Esophagus (tissue), 2 donors: Measurements from ENCODE around the gene PIGU. TPM values are rescaled to one million over a fixed set of nuclear protein-coding genes. Genes with fewer than 3 reads are reported as not detected.

ENCODE experiments used
- H3K27ac ChIP-seq, 2 donors: one replicate each; pipeline ENCODE4 v1.5.1; 2013; ENCODE audit warnings: low read depth in 2 of 2, mild to moderate bottlenecking in 2 of 2, inconsistent platforms in 1 of 2, low read length in 1 of 2, moderate library complexity in 1 of 2
- H3K27me3 ChIP-seq, 2 donors: one replicate each; pipeline ENCODE4 v1.6.1; 2013; ENCODE audit warnings: low read length in 2 of 2, control low read depth in 1 of 2, mild to moderate bottlenecking in 1 of 2; ENCODE audit not compliant: insufficient read depth in 2 of 2, control insufficient read depth in 1 of 2
- H3K36me3 ChIP-seq, 2 donors: one replicate each; pipeline ENCODE4 v1.6.1; 2013; ENCODE audit warnings: low read length in 1 of 2; ENCODE audit not compliant: control insufficient read depth in 2 of 2, insufficient read depth in 2 of 2
- H3K4me1 ChIP-seq, 2 donors: one replicate each; pipeline ENCODE4 v1.6.1; 2013; ENCODE audit warnings: low read length in 1 of 2; ENCODE audit not compliant: control insufficient read depth in 2 of 2, insufficient read depth in 2 of 2
- H3K4me3 ChIP-seq, 2 donors: one replicate each; pipeline ENCODE4 v1.5.1; 2013; ENCODE audit warnings: low read length in 2 of 2, mild to moderate bottlenecking in 2 of 2, low read depth in 1 of 2, moderate library complexity in 1 of 2
- H3K9me3 ChIP-seq, 2 donors: one replicate each; pipeline ENCODE4 v1.6.1; 2013; ENCODE audit warnings: mild to moderate bottlenecking in 2 of 2, low read depth in 1 of 2, low read length in 1 of 2, moderate library complexity in 1 of 2; ENCODE audit not compliant: control insufficient read depth in 2 of 2, insufficient read depth in 1 of 2
- WGBS, 2 donors: extraction: QIAGEN DNeasy Blood & Tissue Kit; methylation state at CpG; one replicate each; pipeline ENCODE4 v1.1.7; 2013; 5-methylcytosine and 5-hydroxymethylcytosine counted together
- polyA plus RNA-seq, 2 donors: library from polyadenylated mRNA; stranded (reverse); fragments of 200-250 nt; gene quantifications; one replicate each; pipeline ENCODE4 v1.2.3, GENCODE V29; 2013
- donor health status: healthy with polysubstance abuse.
- donor health status: Bipolar disorder and iron deficiency.

The PIGU gene
- polyA plus RNA-seq, 2 donors, result 14.2 to 22.5 TPM

GRCh38 chr20:34534391-34535165 is 142.3 kb downstream of the PIGU start:
- peaks cover 36 to 56% of the 10 kb centered on the region in 2 donors for H3K36me3 ChIP-seq
- H3K27me3 ChIP-seq, result no peaks in the 10 kb centered on the region
- H3K4me1 ChIP-seq, result no peaks in the 10 kb centered on the region
- no peaks in the 10 kb centered on the region for H3K9me3 ChIP-seq
- 92 to 93% methylated on average over 15 of the region's 15 CpGs for WGBS, 2 donors
- no peak overlapping the region for H3K4me3 ChIP-seq
- no peak overlapping the region for H3K27ac ChIP-seq

- Histone ChIP-seq H3K27ac (no peak overlapping the region), H3K27me3 (no peaks in the 10 kb centered on the region), H3K36me3 (peaks cover 36 to 60% of the 10 kb centered on the region in 2 donors), H3K4me3 (no peak overlapping the region), H3K9me3 (no peaks in the 10 kb centered on the region), H3K4me1 (peaks cover 0 to 2% of the 10 kb centered on the region in 2 donors)
- 93 to 95% methylated on average over 7 of the region's 7 CpGs for whole genome bisulfite sequencing, 2 donors
Measured at GRCh38 chr20:34532756-34533155, 144.1 kb downstream of the PIGU start.

GRCh38 chr20:34532320-34532719 is 144.6 kb downstream of the PIGU start:
- Histone ChIP-seq H3K27me3 (no peaks in the 10 kb centered on the region), H3K9me3 (no peaks in the 10 kb centered on the region), H3K36me3 (peaks cover 36 to 56% of the 10 kb centered on the region in 2 donors), H3K4me1 (peaks cover 0 to 2% of the 10 kb centered on the region in 2 donors), H3K27ac (no peak overlapping the region), H3K4me3 (no peak overlapping the region)
- WGBS, 2 donors, result 81 to 82% methylated on average over 8 of the region's 8 CpGs

GRCh38 chr20:34531608-34532265 is 145.2 kb downstream of the PIGU start:
- Histone ChIP-seq H3K36me3 (peaks cover 36 to 53% of the 10 kb centered on the region in 2 donors), H3K4me1 (peaks cover 2 to 3% of the 10 kb centered on the region in 2 donors), H3K4me3 (no peak overlapping the region), H3K27me3 (no peaks in the 10 kb centered on the region), H3K9me3 (no peaks in the 10 kb centered on the region), H3K27ac (no peak overlapping the region)
- WGBS, 2 donors, result 90 to 91% methylated on average over 8 of the region's 8 CpGs

- WGBS, 2 donors, result 78 to 81% methylated on average over 5 of the region's 5 CpGs
- Histone ChIP-seq H3K4me3 (no peak overlapping the region), H3K36me3 (peaks cover 25 to 41% of the 10 kb centered on the region in 2 donors), H3K27ac (no peak overlapping the region), H3K27me3 (no peaks in the 10 kb centered on the region), H3K9me3 (no peaks in the 10 kb centered on the region), H3K4me1 (peaks cover 4 to 6% of the 10 kb centered on the region in 2 donors)
Measured at GRCh38 chr20:34530342-34530741, 146.6 kb downstream of the PIGU start.

- peaks cover 19 to 35% of the 10 kb centered on the region in 2 donors for H3K36me3 ChIP-seq
- WGBS, 2 donors, result 84 to 85% methylated on average over 3 of the region's 3 CpGs
- H3K27me3 ChIP-seq, result no peaks in the 10 kb centered on the region
- H3K27ac ChIP-seq, result no peak overlapping the region
- H3K4me3 ChIP-seq, result no peak overlapping the region
- no peaks in the 10 kb centered on the region for H3K9me3 ChIP-seq
- H3K4me1 ChIP-seq, result peaks cover 4 to 7% of the 10 kb centered on the region in 2 donors
Measured at GRCh38 chr20:34529742-34530141, 147.2 kb downstream of the PIGU start.

- Histone ChIP-seq H3K4me3 (no peak overlapping the region), H3K4me1 (peaks cover 4 to 9% of the 10 kb centered on the region in 2 donors), H3K27ac (peak overlapping the region in 1 of 2 donors; percentile 26), H3K27me3 (no peaks in the 10 kb centered on the region), H3K9me3 (no peaks in the 10 kb centered on the region), H3K36me3 (peaks cover 13 to 28% of the 10 kb centered on the region in 2 donors)
- 51 to 59% methylated on average over 5 of the region's 5 CpGs for WGBS, 2 donors
Measured at GRCh38 chr20:34528921-34529297, 148.0 kb downstream of the PIGU start.

- Histone ChIP-seq H3K9me3 (no peaks in the 10 kb centered on the region), H3K27ac (peak overlapping the region; percentile 74 to 83), H3K4me3 (no peak overlapping the region), H3K27me3 (no peaks in the 10 kb centered on the region), H3K36me3 (peaks cover 6 to 17% of the 10 kb centered on the region in 2 donors), H3K4me1 (peaks cover 4 to 9% of the 10 kb centered on the region in 2 donors)
- 87 to 93% methylated on average over 10 of the region's 10 CpGs for whole genome bisulfite sequencing, 2 donors
Measured at GRCh38 chr20:34527016-34527415, 149.9 kb downstream of the PIGU start.

- H3K4me3 ChIP-seq, result peak overlapping the region in 1 of 2 donors; percentile 14
- H3K36me3 ChIP-seq, result peaks cover 6 to 18% of the 10 kb centered on the region in 2 donors
- peaks cover 4 to 9% of the 10 kb centered on the region in 2 donors for H3K4me1 ChIP-seq
- 56 to 61% methylated on average over 5 of the region's 5 CpGs for WGBS, 2 donors
- H3K27me3 ChIP-seq, result no peaks in the 10 kb centered on the region
- peak overlapping the region; percentile 83 to 96 for H3K27ac ChIP-seq
- H3K9me3 ChIP-seq, result no peaks in the 10 kb centered on the region
Measured at GRCh38 chr20:34526466-34526865, 150.4 kb downstream of the PIGU start.
